OCI-LY7 (cell line): ENCODE results near the gene ZNF488. TPM values are rescaled to one million over a fixed set of nuclear protein-coding genes. Genes with fewer than 3 reads are reported as not detected.

Experiments
- BruUV-seq: library from RNA; stranded (reverse); fragments of 400-500 nt; replicated peaks from 2 replicates; lab custom pipeline; 2021; lab: Mats Ljungman, UMichigan
- CTCF ChIA-PET: fragments of 300-600 bp; sonication (Branson Sonifier 250); formaldehyde crosslinking; loops from one replicate; lab custom pipeline; 2022; ENCODE audit warnings: antibody characterized with exemption; ENCODE audit not compliant: unreplicated experiment; lab: Charles Lee
- POLR2A ChIA-PET: fragments of 300-600 bp; sonication (Branson Sonifier 250); formaldehyde crosslinking; loops from one replicate; lab custom pipeline; 2022; ENCODE audit warnings: antibody characterized with exemption; lab: Charles Lee
- DNase-seq: peaks from one replicate; pipeline ENCODE4 v3.0.0-alpha.2; 2015; ENCODE audit warnings: low spot score
- H2AFZ ChIP-seq: fragments of 200-600 bp; sonication (generic), shearing (Covaris generic); 2 replicates; pipeline ENCODE4 v1.6.1; 2014; ENCODE audit warnings: mild to moderate bottlenecking, antibody characterized with exemption, low read length, moderate library complexity
- H3K27ac ChIP-seq: fragments of 200-600 bp; sonication (generic); 2 replicates; pipeline ENCODE4 v1.5.1; 2014; ENCODE audit warnings: mixed run types, low read depth, mild to moderate bottlenecking, moderate library complexity, low read length, inconsistent platforms; ENCODE audit not compliant: poor library complexity, severe bottlenecking
- H3K36me3 ChIP-seq: fragments of 200-600 bp; sonication (generic); 2 replicates; pipeline ENCODE4 v1.6.1; 2014; ENCODE audit warnings: mild to moderate bottlenecking, antibody characterized with exemption, low read length, moderate library complexity, mixed read lengths; ENCODE audit not compliant: insufficient read depth
- H3K4me1 ChIP-seq: fragments of 200-600 bp; sonication (generic); 2 replicates; pipeline ENCODE4 v1.5.1; 2014; ENCODE audit warnings: mild to moderate bottlenecking, low read length; ENCODE audit not compliant: insufficient read depth, poor library complexity, severe bottlenecking
- H3K4me2 ChIP-seq: fragments of 200-600 bp; sonication (generic); 2 replicates; pipeline ENCODE4 v1.6.1; 2014; ENCODE audit warnings: mild to moderate bottlenecking, low read length
- H3K4me3 ChIP-seq: fragments of 200-600 bp; sonication (generic); 2 replicates; pipeline ENCODE4 v1.5.1; 2014; ENCODE audit warnings: mild to moderate bottlenecking, low read depth, low read length; ENCODE audit not compliant: poor library complexity, severe bottlenecking
- H3K79me2 ChIP-seq: fragments of 200-600 bp; sonication (generic); 2 replicates; pipeline ENCODE4 v1.6.1; 2016; ENCODE audit warnings: low read depth, mild to moderate bottlenecking, low read length, moderate library complexity, mixed read lengths; ENCODE audit not compliant: insufficient read depth
- H3K9me2 ChIP-seq: fragments of 200-600 bp; sonication (generic); 2 replicates; pipeline ENCODE4 v1.6.1; 2016; ENCODE audit warnings: mild to moderate bottlenecking, low read length, mixed read lengths; ENCODE audit not compliant: insufficient read depth
- H3K9me3 ChIP-seq: fragments of 200-600 bp; sonication (generic); 2 replicates; pipeline ENCODE4 v1.6.1; 2014; ENCODE audit warnings: mild to moderate bottlenecking, mixed run types, low read length, mixed read lengths
- H4K20me1 ChIP-seq: fragments of 200-600 bp; sonication (generic); 2 replicates; pipeline ENCODE4 v1.6.1; 2014; ENCODE audit warnings: mild to moderate bottlenecking, antibody characterized with exemption, low read length, moderate library complexity, mixed read lengths; ENCODE audit not compliant: insufficient read depth
- EZH2phosphoT487 ChIP-seq: fragments of 200-600 bp; sonication (generic); IDR thresholded peaks from 2 replicates; pipeline ENCODE4 v1.6.1; 2018; ENCODE audit warnings: low read depth, borderline replicate concordance, mild to moderate bottlenecking, mixed run types, antibody characterized with exemption, low read length, moderate library complexity, mixed read lengths
- intact Hi-C: fragments of 100-400 bp; cut with micrococcal nuclease; formaldehyde crosslinking; loops from one replicate; pipeline ENCODE4 v1.10.0; 2022; ENCODE audit not compliant: unreplicated experiment
- total RNA-seq, 2 experiments: library from RNA; depleted of rRNA in 1 of 2; stranded (reverse); fragments of >200 nt in 1 of 2; shearing (Covaris generic) in 1 of 2; gene quantifications; 2 replicates each; pipeline ENCODE4 v1.2.3, GENCODE V29; 2014 to 2022
- TF ChIP-seq, protein P1 (sequence below): fragments of 200-600 bp; sonication (generic); conservative IDR thresholded peaks from 2 replicates; pipeline ENCODE4 v1.5.1; 2014; ENCODE audit warnings: mild to moderate bottlenecking, antibody characterized with exemption, low read length, moderate library complexity, mixed read lengths

ZNF488 gene
- total RNA-seq, 2 experiments from 2014 or later, result 0.06 to 0.34 TPM

DNA sequence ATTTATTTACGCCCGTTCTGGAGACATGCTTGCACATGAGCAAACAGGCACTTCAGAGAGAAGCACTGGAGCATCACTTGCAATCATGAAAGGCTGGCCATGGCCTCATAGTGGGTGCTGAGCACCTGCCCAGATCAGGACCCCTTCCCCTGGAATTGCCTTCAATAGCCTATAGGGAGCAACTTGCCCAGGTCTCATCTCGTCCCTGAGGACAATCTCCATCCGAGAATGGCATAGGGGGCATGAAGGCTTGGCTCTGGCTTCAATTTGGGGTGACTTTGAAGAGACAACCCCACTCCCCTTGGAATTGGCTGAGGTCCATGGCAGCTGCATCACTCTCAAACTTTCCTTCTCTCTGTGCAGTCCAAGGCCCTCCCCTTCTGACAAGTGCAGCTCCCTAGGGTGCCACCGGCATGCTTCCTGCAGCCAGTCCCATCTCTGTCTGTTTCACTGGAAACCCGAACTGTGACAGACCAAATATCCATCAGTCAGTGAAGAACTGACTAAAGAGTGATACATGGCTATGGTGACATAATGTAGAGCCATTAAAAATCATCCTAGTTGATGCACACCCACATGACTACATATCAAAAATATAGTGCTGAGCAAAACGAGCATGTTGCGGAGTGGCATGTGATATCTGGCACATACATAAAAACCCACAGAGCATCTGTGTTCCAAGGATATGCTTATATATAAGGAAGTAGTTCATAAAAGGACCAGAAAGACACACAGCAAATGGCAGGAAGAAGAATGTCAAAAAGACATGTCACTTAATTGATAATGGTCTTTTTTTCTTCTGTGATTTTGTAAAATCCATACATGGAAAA is 49.4 kb downstream of the ZNF488 start:
- no peak for TF ChIP-seq EZH2phosphoT487
- TF ChIP-seq, protein P1, sequence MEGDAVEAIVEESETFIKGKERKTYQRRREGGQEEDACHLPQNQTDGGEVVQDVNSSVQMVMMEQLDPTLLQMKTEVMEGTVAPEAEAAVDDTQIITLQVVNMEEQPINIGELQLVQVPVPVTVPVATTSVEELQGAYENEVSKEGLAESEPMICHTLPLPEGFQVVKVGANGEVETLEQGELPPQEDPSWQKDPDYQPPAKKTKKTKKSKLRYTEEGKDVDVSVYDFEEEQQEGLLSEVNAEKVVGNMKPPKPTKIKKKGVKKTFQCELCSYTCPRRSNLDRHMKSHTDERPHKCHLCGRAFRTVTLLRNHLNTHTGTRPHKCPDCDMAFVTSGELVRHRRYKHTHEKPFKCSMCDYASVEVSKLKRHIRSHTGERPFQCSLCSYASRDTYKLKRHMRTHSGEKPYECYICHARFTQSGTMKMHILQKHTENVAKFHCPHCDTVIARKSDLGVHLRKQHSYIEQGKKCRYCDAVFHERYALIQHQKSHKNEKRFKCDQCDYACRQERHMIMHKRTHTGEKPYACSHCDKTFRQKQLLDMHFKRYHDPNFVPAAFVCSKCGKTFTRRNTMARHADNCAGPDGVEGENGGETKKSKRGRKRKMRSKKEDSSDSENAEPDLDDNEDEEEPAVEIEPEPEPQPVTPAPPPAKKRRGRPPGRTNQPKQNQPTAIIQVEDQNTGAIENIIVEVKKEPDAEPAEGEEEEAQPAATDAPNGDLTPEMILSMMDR, result no peak
- Histone ChIP-seq H3K27ac (no peak overlapping the region), H3K36me3 (no peaks in the 10 kb centered on the region), H3K4me1 (no peaks in the 10 kb centered on the region), H3K9me2 (no peaks in the 10 kb centered on the region), H4K20me1 (no peaks in the 10 kb centered on the region), H2AFZ (no peak overlapping the region), H3K4me3 (no peak overlapping the region), H3K79me2 (no peaks in the 10 kb centered on the region), H3K9me3 (no peaks in the 10 kb centered on the region), H3K4me2 (no peak overlapping the region)
- ChIA-PET POLR2A (no interaction called here), CTCF (no interaction called here)
- intact Hi-C loops, result no loop called here
- DNase-seq, result no peak
- no TSS peak for BruUV-seq

DNA sequence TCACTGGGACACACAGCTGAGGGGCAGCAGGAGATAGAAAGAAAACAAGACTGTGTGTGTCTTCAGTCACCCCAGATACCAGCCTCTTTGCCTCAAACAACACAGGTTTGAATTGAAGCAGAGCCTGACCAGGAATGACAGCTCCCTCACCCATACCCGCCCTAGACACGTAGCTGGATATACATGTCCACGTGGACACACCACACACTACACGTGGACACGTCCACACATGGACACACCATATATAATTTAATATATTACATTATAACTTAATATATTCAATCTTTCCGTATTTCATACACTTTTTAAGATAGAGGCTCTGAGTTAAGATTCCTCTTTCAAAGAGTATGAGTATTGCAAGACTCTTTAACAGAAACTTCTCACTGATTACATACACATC is 50.6 kb downstream of the ZNF488 start:
- BruUV-seq, result no TSS peak
- Histone ChIP-seq H3K4me3 (no peak overlapping the region), H4K20me1 (no peaks in the 10 kb centered on the region), H3K36me3 (no peaks in the 10 kb centered on the region), H3K9me3 (no peaks in the 10 kb centered on the region), H3K4me1 (no peaks in the 10 kb centered on the region), H3K79me2 (no peaks in the 10 kb centered on the region), H3K9me2 (no peaks in the 10 kb centered on the region), H3K4me2 (no peak overlapping the region), H3K27ac (no peak overlapping the region), H2AFZ (no peak overlapping the region)
- POLR2A ChIA-PET, result no interaction called here
- DNase-seq, result no peak
- CTCF ChIA-PET, result no interaction called here
- TF ChIP-seq, protein P1, result no peak
- no peak for TF ChIP-seq EZH2phosphoT487
- intact Hi-C loops, result no loop called here

DNA sequence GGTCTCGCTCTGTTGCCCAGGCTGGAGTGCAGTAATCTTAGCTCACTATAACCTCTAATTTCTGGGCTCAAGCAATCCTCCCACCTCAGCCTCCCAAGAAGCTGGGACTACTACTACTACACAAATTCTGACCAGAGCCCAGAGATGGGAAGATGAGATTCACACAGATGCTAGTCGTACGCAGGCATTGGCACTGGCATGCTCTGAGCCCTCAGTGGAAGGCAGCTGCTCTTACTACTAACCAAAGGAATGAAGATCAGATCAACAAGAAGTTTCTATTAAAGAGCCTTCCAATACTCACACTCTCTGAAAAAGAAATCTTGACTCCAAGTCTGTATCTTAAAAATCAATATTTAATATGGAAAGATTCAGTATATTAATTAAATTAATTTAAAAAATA is 51.1 kb downstream of the ZNF488 start:
- no peak overlapping the region for H3K27ac ChIP-seq
- H3K4me1 ChIP-seq, result no peaks in the 10 kb centered on the region
- H4K20me1 ChIP-seq, result no peaks in the 10 kb centered on the region
- no peak for DNase-seq
- no peak overlapping the region for H3K4me2 ChIP-seq
- intact Hi-C loops, result no loop called here
- no peaks in the 10 kb centered on the region for H3K9me2 ChIP-seq
- POLR2A ChIA-PET, result no interaction called here
- H2AFZ ChIP-seq, result no peak overlapping the region
- H3K79me2 ChIP-seq, result no peaks in the 10 kb centered on the region
- H3K36me3 ChIP-seq, result no peaks in the 10 kb centered on the region
- no TSS peak for BruUV-seq
- no peaks in the 10 kb centered on the region for H3K9me3 ChIP-seq
- TF ChIP-seq, protein P1, result no peak
- TF ChIP-seq EZH2phosphoT487, result no peak
- H3K4me3 ChIP-seq, result no peak overlapping the region
- CTCF ChIA-PET, result no interaction called here
